Panc1 (cell line): ENCODE results near the gene DUSP16. TPM values are rescaled to one million over a fixed set of nuclear protein-coding genes. Genes with fewer than 3 reads are reported as not detected.

Experiments
- ATAC-seq: fragments of 200-7000 bp; cut with Tn5 transposase; 2 replicates; pipeline ENCODE4 v1.9.1; 2020; ENCODE audit warnings: mild to moderate bottlenecking, moderate library complexity
- BruUV-seq: library from RNA; stranded (reverse); fragments of 400-500 nt; replicated peaks from 2 replicates; lab custom pipeline; 2021; lab: Mats Ljungman, UMichigan
- CTCF ChIA-PET: fragments of 300-600 bp; sonication (Branson Sonifier 250); formaldehyde crosslinking; loops from one replicate; lab custom pipeline; 2022; ENCODE audit warnings: antibody characterized with exemption; lab: Charles Lee
- POLR2A ChIA-PET: fragments of 300-600 bp; sonication (Branson Sonifier 250); formaldehyde crosslinking; loops from one replicate; lab custom pipeline; 2022; ENCODE audit warnings: antibody characterized with exemption; lab: Charles Lee
- DNase-seq: peaks from one replicate; pipeline ENCODE4 v3.0.0-alpha.2; 2010; ENCODE audit warnings: low read depth, low spot score
- H3K27ac ChIP-seq: 2 replicates; pipeline ENCODE4 v1.5.1; 2011; ENCODE audit warnings: mild to moderate bottlenecking, low read length, inconsistent platforms
- H3K27me3 ChIP-seq: fragments of 200-500 bp; sonication (Bioruptor generic); 2 replicates; pipeline ENCODE4 v1.6.0; 2014; ENCODE audit warnings: low read length, inconsistent platforms; ENCODE audit not compliant: control insufficient read depth, insufficient read depth
- H3K36me3 ChIP-seq: fragments of 200-500 bp; sonication (Bioruptor generic); 2 replicates; pipeline ENCODE4 v1.5.1; 2014; ENCODE audit warnings: inconsistent platforms, mild to moderate bottlenecking, low read length, moderate library complexity; ENCODE audit not compliant: control insufficient read depth, insufficient read depth
- H3K4me1 ChIP-seq: 2 replicates; pipeline ENCODE4 v1.5.1; 2011; ENCODE audit warnings: inconsistent platforms, mild to moderate bottlenecking, low read length, moderate library complexity; ENCODE audit not compliant: control insufficient read depth, insufficient read depth
- H3K4me3 ChIP-seq, 2 experiments: 2 replicates each; pipeline ENCODE4 v1.5.1; 2011 to 2012; ENCODE audit warnings: low read depth in 2 of 2, low read length in 2 of 2, mild to moderate bottlenecking in 2 of 2, inconsistent platforms in 1 of 2, moderate library complexity in 1 of 2
- H3K9me3 ChIP-seq: fragments of 200-500 bp; sonication (Bioruptor generic); 2 replicates; pipeline ENCODE4 v1.5.1; 2014; ENCODE audit warnings: low read depth, mild to moderate bottlenecking, inconsistent platforms, low read length, moderate library complexity; ENCODE audit not compliant: control insufficient read depth, insufficient read depth
- POLR2AphosphoS5 ChIP-seq: IDR thresholded peaks from 2 replicates; pipeline ENCODE4 v1.6.1; 2012; ENCODE audit warnings: mild to moderate bottlenecking, low read depth, low read length, moderate library complexity
- SIN3A ChIP-seq: IDR thresholded peaks from 2 replicates; pipeline ENCODE4 v1.6.1; 2012; ENCODE audit warnings: low read depth, mild to moderate bottlenecking, low read length, moderate library complexity, borderline replicate concordance; ENCODE audit not compliant: insufficient read depth
- TCF7L2 ChIP-seq: IDR thresholded peaks from 2 replicates; pipeline ENCODE4 v1.6.1; 2011; ENCODE audit warnings: mild to moderate bottlenecking, low read depth, low read length, inconsistent platforms
- in situ Hi-C: cut with HindIII; loops from 2 replicates; pipeline ENCODE4 v1.10.0; 2016; ENCODE audit warnings: low sequenced_read_pairs, low pct_unique_long_range_greater_than_20kb
- intact Hi-C: fragments of 100-400 bp; cut with micrococcal nuclease; formaldehyde crosslinking; loops from one replicate; pipeline ENCODE4 v1.10.0; 2022; ENCODE audit not compliant: unreplicated experiment
- total RNA-seq: library from RNA; stranded (reverse); gene quantifications from one replicate; pipeline ENCODE4 v1.2.1, GENCODE V29; 2021; ENCODE audit not compliant: unreplicated experiment
- TF ChIP-seq, protein P1 (sequence below): fragments of 450-650 bp; IDR thresholded peaks from 2 replicates; pipeline ENCODE4 v1.5.1; 2017; ENCODE audit warnings: mild to moderate bottlenecking
- TF ChIP-seq, protein P2 (sequence below), 2 experiments: IDR thresholded peaks; 2 replicates each; pipeline ENCODE4 v1.6.1; 2011 to 2012; ENCODE audit warnings: low read depth in 2 of 2, control low read depth in 1 of 2, low read length in 1 of 2, mild to moderate bottlenecking in 1 of 2, moderate library complexity in 1 of 2; ENCODE audit not compliant: insufficient read depth in 1 of 2

The DUSP16 gene
- total RNA-seq, 1 experiment from 2014 or later: 12.9 TPM

DNA sequence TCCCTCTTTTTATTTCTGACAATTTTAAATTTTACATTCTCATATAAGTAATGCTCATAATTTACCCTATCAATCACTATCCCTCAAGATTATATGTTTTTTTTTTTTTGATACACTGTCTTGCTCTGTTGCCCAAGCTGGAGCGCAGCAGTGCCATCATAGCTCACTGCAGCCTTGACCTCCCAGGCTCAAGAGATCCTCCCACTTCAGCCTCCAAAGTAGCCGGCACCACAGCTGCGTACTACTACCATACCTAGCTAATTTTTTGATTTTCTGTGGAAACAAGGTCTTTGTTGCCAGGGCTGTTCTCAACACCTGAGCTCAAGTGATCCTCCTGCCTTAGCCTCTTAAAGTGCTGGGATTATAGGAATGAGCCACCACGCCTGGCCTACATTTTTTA lies 4.4 kb downstream of the DUSP16 start:
- ChIA-PET POLR2A (no interaction called here), CTCF (interaction anchor here (0.9 kb wide), 1 partner anchor 179 kb away, joined by 6 read pairs; no protein-coding TSS in a partner anchor)
- Histone ChIP-seq H3K27ac (no peak overlapping the region), H3K4me3 (no peak overlapping the region), H3K4me1 (peaks cover 11% of the 10 kb centered on the region), H3K9me3 (no peaks in the 10 kb centered on the region), H3K27me3 (no peaks in the 10 kb centered on the region), H3K36me3 (peaks cover 3% of the 10 kb centered on the region; the same call in 1 of the 2 replicates)
- intact Hi-C loops (no loop called here), in situ Hi-C loops (no loop called here)
- BruUV-seq: no TSS peak
- TF ChIP-seq, protein P1, sequence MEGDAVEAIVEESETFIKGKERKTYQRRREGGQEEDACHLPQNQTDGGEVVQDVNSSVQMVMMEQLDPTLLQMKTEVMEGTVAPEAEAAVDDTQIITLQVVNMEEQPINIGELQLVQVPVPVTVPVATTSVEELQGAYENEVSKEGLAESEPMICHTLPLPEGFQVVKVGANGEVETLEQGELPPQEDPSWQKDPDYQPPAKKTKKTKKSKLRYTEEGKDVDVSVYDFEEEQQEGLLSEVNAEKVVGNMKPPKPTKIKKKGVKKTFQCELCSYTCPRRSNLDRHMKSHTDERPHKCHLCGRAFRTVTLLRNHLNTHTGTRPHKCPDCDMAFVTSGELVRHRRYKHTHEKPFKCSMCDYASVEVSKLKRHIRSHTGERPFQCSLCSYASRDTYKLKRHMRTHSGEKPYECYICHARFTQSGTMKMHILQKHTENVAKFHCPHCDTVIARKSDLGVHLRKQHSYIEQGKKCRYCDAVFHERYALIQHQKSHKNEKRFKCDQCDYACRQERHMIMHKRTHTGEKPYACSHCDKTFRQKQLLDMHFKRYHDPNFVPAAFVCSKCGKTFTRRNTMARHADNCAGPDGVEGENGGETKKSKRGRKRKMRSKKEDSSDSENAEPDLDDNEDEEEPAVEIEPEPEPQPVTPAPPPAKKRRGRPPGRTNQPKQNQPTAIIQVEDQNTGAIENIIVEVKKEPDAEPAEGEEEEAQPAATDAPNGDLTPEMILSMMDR: no peak
- TF ChIP-seq POLR2AphosphoS5: no peak
- TF ChIP-seq SIN3A: no peak
- TF ChIP-seq, protein P2, sequence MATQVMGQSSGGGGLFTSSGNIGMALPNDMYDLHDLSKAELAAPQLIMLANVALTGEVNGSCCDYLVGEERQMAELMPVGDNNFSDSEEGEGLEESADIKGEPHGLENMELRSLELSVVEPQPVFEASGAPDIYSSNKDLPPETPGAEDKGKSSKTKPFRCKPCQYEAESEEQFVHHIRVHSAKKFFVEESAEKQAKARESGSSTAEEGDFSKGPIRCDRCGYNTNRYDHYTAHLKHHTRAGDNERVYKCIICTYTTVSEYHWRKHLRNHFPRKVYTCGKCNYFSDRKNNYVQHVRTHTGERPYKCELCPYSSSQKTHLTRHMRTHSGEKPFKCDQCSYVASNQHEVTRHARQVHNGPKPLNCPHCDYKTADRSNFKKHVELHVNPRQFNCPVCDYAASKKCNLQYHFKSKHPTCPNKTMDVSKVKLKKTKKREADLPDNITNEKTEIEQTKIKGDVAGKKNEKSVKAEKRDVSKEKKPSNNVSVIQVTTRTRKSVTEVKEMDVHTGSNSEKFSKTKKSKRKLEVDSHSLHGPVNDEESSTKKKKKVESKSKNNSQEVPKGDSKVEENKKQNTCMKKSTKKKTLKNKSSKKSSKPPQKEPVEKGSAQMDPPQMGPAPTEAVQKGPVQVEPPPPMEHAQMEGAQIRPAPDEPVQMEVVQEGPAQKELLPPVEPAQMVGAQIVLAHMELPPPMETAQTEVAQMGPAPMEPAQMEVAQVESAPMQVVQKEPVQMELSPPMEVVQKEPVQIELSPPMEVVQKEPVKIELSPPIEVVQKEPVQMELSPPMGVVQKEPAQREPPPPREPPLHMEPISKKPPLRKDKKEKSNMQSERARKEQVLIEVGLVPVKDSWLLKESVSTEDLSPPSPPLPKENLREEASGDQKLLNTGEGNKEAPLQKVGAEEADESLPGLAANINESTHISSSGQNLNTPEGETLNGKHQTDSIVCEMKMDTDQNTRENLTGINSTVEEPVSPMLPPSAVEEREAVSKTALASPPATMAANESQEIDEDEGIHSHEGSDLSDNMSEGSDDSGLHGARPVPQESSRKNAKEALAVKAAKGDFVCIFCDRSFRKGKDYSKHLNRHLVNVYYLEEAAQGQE (IDR thresholded peaks at IDR 0.05; ENCODE audit: insufficient read depth in 1 of 2, low read depth in 2 of 2, low read length in 1 of 2): no peak
- TF ChIP-seq TCF7L2: no peak
- ATAC-seq (no peak), DNase-seq (no peak)

DNA sequence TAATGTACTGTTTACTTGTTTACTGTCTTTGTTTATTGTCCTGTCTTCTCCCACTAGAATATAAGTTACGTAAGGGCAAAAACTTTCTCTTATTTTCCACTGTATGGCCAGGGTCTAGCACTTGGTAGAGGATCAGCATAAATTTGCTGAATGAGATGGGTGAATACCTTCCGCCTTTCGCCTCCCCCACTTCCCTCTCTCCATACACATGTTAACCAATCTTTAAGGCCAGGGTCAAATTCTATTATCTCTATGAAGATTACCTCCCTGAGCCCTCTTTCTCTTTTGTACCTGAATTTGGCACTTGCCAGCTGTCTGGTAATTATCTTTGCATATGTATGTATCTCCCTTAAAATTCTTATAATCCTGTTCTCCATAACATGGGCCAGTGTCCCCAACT lies 4.9 kb downstream of the DUSP16 start:
- intact Hi-C loops: no loop called here
- no peaks in the 10 kb centered on the region for H3K27me3 ChIP-seq
- BruUV-seq: no TSS peak
- in situ Hi-C loops: no loop called here
- DNase-seq (no peak), ATAC-seq (no peak)
- TF ChIP-seq SIN3A (no peak), POLR2AphosphoS5 (no peak), TCF7L2 (no peak)
- TF ChIP-seq, protein P1: no peak
- TF ChIP-seq, protein P2 (IDR thresholded peaks at IDR 0.05; ENCODE audit: insufficient read depth in 1 of 2, low read depth in 2 of 2, low read length in 1 of 2): no peak
- POLR2A ChIA-PET: no interaction called here
- no peaks in the 10 kb centered on the region for H3K9me3 ChIP-seq
- CTCF ChIA-PET: interaction anchor here (0.9 kb wide), 1 partner anchor 179 kb away, joined by 6 read pairs; no protein-coding TSS in a partner anchor
- no peak overlapping the region for H3K27ac ChIP-seq
- H3K4me1 ChIP-seq: peaks cover 8% of the 10 kb centered on the region; the same call in 1 of the 2 replicates
- H3K4me3 ChIP-seq: no peak overlapping the region
- peaks cover 3% of the 10 kb centered on the region; the same call in 1 of the 2 replicates for H3K36me3 ChIP-seq
